H1 (cell line): ENCODE results near the gene COL5A2. TPM values are rescaled to one million over a fixed set of nuclear protein-coding genes. Genes with fewer than 3 reads are reported as not detected.

Source experiments
- CTCF ChIA-PET: fragments of 300-600 bp; sonication (Branson Sonifier 250); formaldehyde crosslinking; loops from one replicate; lab custom pipeline; 2021; ENCODE audit not compliant: partially characterized antibody; lab: Charles Lee
- POLR2A ChIA-PET: fragments of 300-600 bp; sonication (Branson Sonifier 250); formaldehyde crosslinking; loops from one replicate; lab custom pipeline; 2021; ENCODE audit warnings: inconsistent platforms; ENCODE audit not compliant: partially characterized antibody; lab: Charles Lee
- DNase-seq, 2 experiments: peaks; one replicate each; pipeline versions ENCODE4 v3.0.0 to v3.0.0-alpha.2; 2010 to 2022; ENCODE audit warnings: low spot score in 2 of 2, low read depth in 1 of 2, mixed read lengths in 1 of 2
- FAIRE-seq: peaks from 2 replicates; lab custom pipeline; 2011; peaks lifted over from hg19 to GRCh38; lab: Jason Lieb, UNC
- H2AFZ ChIP-seq: 2 replicates; pipeline ENCODE4 v1.8.1; 2012; ENCODE audit warnings: low read length, inconsistent platforms
- H2AK5ac ChIP-seq: 2 replicates; pipeline ENCODE4 v1.6.1; 2013; ENCODE audit warnings: low read depth, low read length
- H2BK120ac ChIP-seq: replicated peaks from 2 replicates; pipeline ENCODE3; 2013; ENCODE audit warnings: low read depth, low read length, inconsistent platforms
- H2BK12ac ChIP-seq: 2 replicates; pipeline ENCODE4 v1.6.1; 2013; ENCODE audit warnings: low read depth, low read length
- H2BK15ac ChIP-seq: 2 replicates; pipeline ENCODE4 v1.6.1; 2013; ENCODE audit warnings: low read length
- H2BK20ac ChIP-seq: 2 replicates; pipeline ENCODE4 v1.6.1; 2013; ENCODE audit warnings: low read length
- H2BK5ac ChIP-seq: 2 replicates; pipeline ENCODE4 v1.6.1; 2013; ENCODE audit warnings: low read depth, low read length
- H3K14ac ChIP-seq: 2 replicates; pipeline ENCODE4 v1.6.1; 2013; ENCODE audit warnings: inconsistent platforms; ENCODE audit not compliant: insufficient read length
- H3K18ac ChIP-seq: 2 replicates; pipeline ENCODE4 v1.6.1; 2013; ENCODE audit warnings: low read length; ENCODE audit errors: extremely low read depth
- H3K23ac ChIP-seq: 2 replicates; pipeline ENCODE4 v1.6.1; 2013; ENCODE audit warnings: inconsistent platforms; ENCODE audit not compliant: insufficient read length
- H3K23me2 ChIP-seq: 2 replicates; pipeline ENCODE4 v1.6.1; 2013; ENCODE audit warnings: low read depth, low read length
- H3K27ac ChIP-seq: 2 replicates; pipeline ENCODE4 v1.6.1; 2011; ENCODE audit warnings: low read depth, low read length, inconsistent platforms
- H3K27me3 ChIP-seq, 4 experiments: replicated peaks in 1 of 4; 1 replicate in 1 of 4; 2 replicates in 3 of 4; pipeline versions ENCODE4 v1.6.1 to v1.8.1; 2011 to 2013; ENCODE audit warnings: low read length in 3 of 4, mild to moderate bottlenecking in 3 of 4, inconsistent platforms in 2 of 4, mixed read lengths in 2 of 4, moderate library complexity in 1 of 4; ENCODE audit not compliant: control insufficient read depth in 3 of 4, insufficient read depth in 3 of 4; ENCODE audit errors: extremely low read depth in 1 of 4
- H3K36me3 ChIP-seq, 4 experiments: 2 replicates each; pipeline versions ENCODE4 v1.6.1 to v1.8.1; 2011 to 2013; ENCODE audit warnings: mild to moderate bottlenecking in 4 of 4, low read length in 3 of 4, moderate library complexity in 2 of 4, control low read depth in 1 of 4, inconsistent platforms in 1 of 4; ENCODE audit not compliant: insufficient read depth in 4 of 4, control insufficient read depth in 2 of 4
- H3K4ac ChIP-seq: replicated peaks from 2 replicates; pipeline ENCODE3; 2013; ENCODE audit warnings: low read length, low read depth, mixed read lengths, inconsistent platforms; ENCODE audit not compliant: insufficient read length
- H3K4me1 ChIP-seq, 4 experiments: replicated peaks in 1 of 4; 1 replicate in 1 of 4; 2 replicates in 3 of 4; pipeline versions ENCODE4 v1.6.1 to v1.8.1; 2011 to 2013; ENCODE audit warnings: low read length in 3 of 4, inconsistent platforms in 2 of 4, mixed read lengths in 1 of 4; ENCODE audit not compliant: insufficient read depth in 4 of 4, control insufficient read depth in 3 of 4
- H3K4me2 ChIP-seq, 2 experiments: 2 replicates each; pipeline versions ENCODE4 v1.6.1 to v1.8.1; 2011 to 2013; ENCODE audit warnings: low read depth in 2 of 2, low read length in 2 of 2, control low read depth in 1 of 2, inconsistent platforms in 1 of 2, mild to moderate bottlenecking in 1 of 2; ENCODE audit not compliant: insufficient read depth in 1 of 2
- H3K4me3 ChIP-seq, 4 experiments: fragments of 200-600, 300-600 bp in 1 of 4; sonication (generic), shearing (Covaris generic), sonication (Bioruptor Twin) in 1 of 4; 2 replicates each; pipeline versions ENCODE4 v1.5.1 to v1.8.1; 2011 to 2016; ENCODE audit warnings: low read length in 4 of 4, low read depth in 3 of 4, control low read depth in 2 of 4, inconsistent platforms in 2 of 4, mild to moderate bottlenecking in 2 of 4, mixed read lengths in 1 of 4, moderate library complexity in 1 of 4; ENCODE audit not compliant: insufficient read depth in 2 of 4; ENCODE audit errors: extremely low read depth in 1 of 4
- H3K56ac ChIP-seq: replicated peaks from 2 replicates; pipeline ENCODE3; 2013; ENCODE audit warnings: low read depth, mild to moderate bottlenecking, mixed read lengths, low read length, inconsistent platforms; ENCODE audit not compliant: insufficient read length
- H3K79me1 ChIP-seq: 2 replicates; pipeline ENCODE4 v1.6.1; 2013; ENCODE audit warnings: low read depth, low read length, control low read depth
- H3K79me2 ChIP-seq, 2 experiments: 2 replicates each; pipeline versions ENCODE4 v1.6.1 to v1.8.1; 2012 to 2013; ENCODE audit warnings: low read length in 2 of 2, mild to moderate bottlenecking in 2 of 2, inconsistent platforms in 1 of 2; ENCODE audit not compliant: insufficient read depth in 2 of 2, control insufficient read depth in 1 of 2
- H3K9ac ChIP-seq, 4 experiments: replicated peaks in 1 of 4; 1 replicate in 1 of 4; 2 replicates in 3 of 4; pipeline versions ENCODE4 v1.6.1 to v1.8.1; 2011 to 2013; ENCODE audit warnings: low read depth in 3 of 4, low read length in 3 of 4, control low read depth in 2 of 4, mild to moderate bottlenecking in 2 of 4, moderate library complexity in 2 of 4, inconsistent platforms in 1 of 4; ENCODE audit errors: extremely low read depth in 1 of 4
- H3K9me3 ChIP-seq, 2 experiments: 2 replicates each; pipeline versions ENCODE4 v1.6.1 to v1.8.1; 2012 to 2013; ENCODE audit warnings: mild to moderate bottlenecking in 2 of 2, moderate library complexity in 2 of 2, control low read depth in 1 of 2, inconsistent platforms in 1 of 2, low read depth in 1 of 2, low read length in 1 of 2, mixed read lengths in 1 of 2; ENCODE audit not compliant: insufficient read depth in 2 of 2
- H4K20me1 ChIP-seq, 2 experiments: replicated peaks in 1 of 2; 2 replicates each; pipeline versions ENCODE3 to v1.8.1; 2011 to 2013; ENCODE audit warnings: inconsistent platforms in 2 of 2, low read length in 2 of 2, mild to moderate bottlenecking in 1 of 2; ENCODE audit not compliant: insufficient read depth in 2 of 2, control insufficient read depth in 1 of 2
- H4K5ac ChIP-seq: 2 replicates; pipeline ENCODE4 v1.6.1; 2013; ENCODE audit warnings: low read length, low read depth, mixed read lengths, inconsistent platforms; ENCODE audit not compliant: insufficient read length
- H4K8ac ChIP-seq: 2 replicates; pipeline ENCODE4 v1.8.0; 2013; ENCODE audit warnings: mild to moderate bottlenecking, moderate library complexity, low read length, inconsistent platforms; ENCODE audit not compliant: insufficient read depth; ENCODE audit errors: extremely low read depth
- H4K91ac ChIP-seq: replicated peaks from 2 replicates; pipeline ENCODE3; 2013; ENCODE audit warnings: low read length, mixed read lengths, inconsistent platforms; ENCODE audit not compliant: insufficient read length
- BCL11A ChIP-seq, 2 experiments: IDR thresholded peaks; one replicate each; pipeline ENCODE4 v1.6.1; 2011; ENCODE audit warnings: low read depth in 2 of 2, low read length in 2 of 2, mild to moderate bottlenecking in 2 of 2
- EP300 ChIP-seq, 2 experiments: IDR thresholded peaks; 1 replicate in 1 of 2; 2 replicates in 1 of 2; pipeline ENCODE4 v1.6.1; 2011 to 2012; ENCODE audit warnings: low read depth in 2 of 2, low read length in 2 of 2, mild to moderate bottlenecking in 2 of 2, borderline replicate concordance in 1 of 2, inconsistent platforms in 1 of 2, moderate library complexity in 1 of 2
- HDAC6 ChIP-seq: IDR thresholded peaks from one replicate; pipeline ENCODE4 v1.7.1; 2012; ENCODE audit warnings: low read depth, mild to moderate bottlenecking, inconsistent platforms, low read length, moderate library complexity
- KDM4A ChIP-seq: IDR thresholded peaks from one replicate; pipeline ENCODE4 v1.7.1; 2012; ENCODE audit warnings: low read depth, mild to moderate bottlenecking, moderate library complexity, low read length, inconsistent platforms; ENCODE audit not compliant: severe bottlenecking
- MAFK ChIP-seq: IDR thresholded peaks from 2 replicates; pipeline ENCODE4 v1.6.1; 2012; ENCODE audit warnings: low read depth, mild to moderate bottlenecking, improper control_type of control experiment, low read length
- RFX5 ChIP-seq: IDR thresholded peaks from 2 replicates; pipeline ENCODE4 v1.6.1; 2011; ENCODE audit warnings: low read depth, low read length, improper control_type of control experiment, borderline replicate concordance
- SP1 ChIP-seq: IDR thresholded peaks from 2 replicates; pipeline ENCODE4 v1.6.1; 2011; ENCODE audit warnings: low read depth, low read length
- YY1 ChIP-seq: IDR thresholded peaks from 2 replicates; pipeline ENCODE4 v1.6.1; 2011; ENCODE audit warnings: low read depth, mild to moderate bottlenecking, low read length
- WGBS, 2 experiments: shearing (Covaris generic) in 1 of 2; methylation state at CpG; one replicate each; pipeline versions ENCODE4 v1.1.6 to v1.1.7; 2013 to 2015; ENCODE audit warnings: low lambda C conversion rate in 2 of 2, mixed read lengths in 2 of 2, inconsistent platforms in 1 of 2, low coverage in 1 of 2, missing lambda C conversion rate in 1 of 2; ENCODE audit not compliant: insufficient replicate concordance in 2 of 2, insufficient coverage in 1 of 2, insufficient read length in 1 of 2; ENCODE audit errors: extremely low coverage in 1 of 2, missing lambda C conversion rate in 1 of 2; 5-methylcytosine and 5-hydroxymethylcytosine counted together
- polyA plus RNA-seq, 7 experiments: library from polyadenylated mRNA; depleted of rRNA in 3 of 7; stranded (reverse) in 5 of 7; unstranded in 2 of 7; fragments of >200 nt in 5 of 7; fragments of 200-250 nt in 2 of 7; gene quantifications; 1 replicate in 5 of 7; 2 replicates in 1 of 7; 4 replicates in 1 of 7; pipeline versions ENCODE4 v1.2.1 to v1.2.3, GENCODE V29; 2011 to 2013; ENCODE audit warnings: missing spikeins in 2 of 7, mixed read lengths in 2 of 7
- total RNA-seq: library from RNA; stranded (reverse); fragmentation: NEBNext Ultra II Directional; extraction: Animal tissue kit (Norgen Biotek cat#: 25700); gene quantifications from 2 replicates; pipeline ENCODE4 v1.2.1, GENCODE V29; 2021

COL5A2 gene
- total and polyA plus RNA-seq, 2 of the 8 experiments (the other 6 are each of a cell fraction or from before 2014, with no cell fraction given) = 4.7 to 24.2 TPM

DNA sequence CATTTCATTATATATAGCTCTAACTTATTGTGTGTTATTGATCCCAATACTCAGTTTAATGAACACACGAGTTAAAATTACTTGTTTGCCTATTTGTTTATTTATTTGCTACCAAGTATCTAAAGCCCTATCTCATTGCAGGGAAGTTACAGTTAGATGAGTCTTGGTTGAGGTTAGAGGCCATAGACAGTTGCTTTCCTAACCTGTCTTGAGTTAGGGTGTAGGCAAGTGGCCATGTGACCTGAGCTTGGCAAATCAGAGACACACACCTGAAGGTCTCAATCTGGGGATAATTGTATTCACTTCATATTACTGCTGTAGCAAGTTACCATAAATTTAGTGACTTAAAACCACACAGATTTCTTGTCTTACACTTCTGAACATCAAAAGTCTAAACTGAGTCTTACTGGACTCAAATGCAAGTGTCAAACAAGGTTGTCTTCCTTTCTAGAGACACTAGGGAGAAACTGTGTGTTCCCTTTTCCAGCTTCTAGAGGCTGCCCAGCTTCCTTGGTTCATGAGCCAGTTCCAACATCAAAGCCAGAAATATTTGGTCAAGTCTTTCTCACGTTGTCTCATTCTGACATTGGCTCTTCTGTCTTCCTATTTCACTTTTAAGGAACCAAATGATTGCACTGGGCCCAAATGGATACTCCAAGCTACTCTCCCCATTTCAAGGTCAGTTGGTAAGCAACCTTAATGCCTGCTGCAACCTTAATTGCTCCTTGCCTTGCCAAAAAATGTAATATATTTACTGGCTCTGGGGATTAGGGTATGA lies 165.7 kb downstream of the COL5A2 start:
- no peaks in the 10 kb centered on the region for H3K23me2 ChIP-seq
- TF ChIP-seq KDM4A = no peak
- no peak for TF ChIP-seq BCL11A (IDR thresholded peaks at IDR 0.05; ENCODE audit: low read depth in 2 of 2, low read length in 2 of 2)
- no peak for TF ChIP-seq MAFK
- TF ChIP-seq YY1 = no peak
- TF ChIP-seq RFX5 = no peak
- TF ChIP-seq SP1 = no peak
- TF ChIP-seq HDAC6 = no peak
- no peak for TF ChIP-seq EP300 (IDR thresholded peaks at IDR 0.05; ENCODE audit: borderline replicate concordance in 1 of 2, low read depth in 2 of 2, low read length in 2 of 2)
- TF ChIP-seq, all 59 proteins: peak for 0
- Histone ChIP-seq H3K36me3 (no peaks in the 10 kb centered on the region), H2BK15ac (no peak overlapping the region), H3K4me1 (peaks cover 0 to 7% (median 0%) of the 10 kb centered on the region in 4 experiments; a peak in 2 of 7 replicates), H2BK12ac (no peak overlapping the region), H3K23ac (no peak overlapping the region), H4K8ac (no peak overlapping the region), H3K79me2 (no peaks in the 10 kb centered on the region), H3K9ac (no peak overlapping the region), H3K18ac (no peak overlapping the region), H4K91ac (no peak overlapping the region), H2BK5ac (no peak overlapping the region), H3K27ac (no peak overlapping the region), H3K4ac (no peak overlapping the region), H2AK5ac (no peak overlapping the region), H3K56ac (no peak overlapping the region), H2AFZ (no peak overlapping the region; the same call in 1 of the 2 replicates), H2BK120ac (no peak overlapping the region), H2BK20ac (no peak overlapping the region), H4K20me1 (no peaks in the 10 kb centered on the region), H4K5ac (no peak overlapping the region), H3K27me3 (no peaks in the 10 kb centered on the region), H3K79me1 (no peaks in the 10 kb centered on the region), H3K4me2 (no peak overlapping the region), H3K9me3 (no peaks in the 10 kb centered on the region), H3K14ac (no peak overlapping the region), H3K4me3 (no peak overlapping the region)
- DNase-seq (no peak), FAIRE-seq (no peak)
- WGBS, 2 experiments = 87% methylated on average over 2 of the region's 2 CpGs; no CpG with 5 or more reads in 1 of the 2 experiments
- ChIA-PET CTCF (interaction anchor here (0.6 to 1.6 kb wide), 5 partner anchors 8 to 30 kb away, joined by 3 to 6 read pairs (median 4); no protein-coding TSS in a partner anchor), POLR2A (no interaction called here)
